H9 (cell line): ENCODE data around the gene DUSP11. TPM values are rescaled to one million over a fixed set of nuclear protein-coding genes. Genes with fewer than 3 reads are reported as not detected.

ENCODE experiments used
- DNase-seq: peaks from one replicate; pipeline ENCODE4 v3.0.0-alpha.2; 2017
- H2AFZ ChIP-seq: one replicate; pipeline ENCODE4 v1.6.1; 2013; ENCODE audit warnings: mild to moderate bottlenecking, low read length, control low read depth, moderate library complexity
- H2AK5ac ChIP-seq: 2 replicates; pipeline ENCODE4 v1.6.1; 2013; ENCODE audit warnings: low read length, control low read depth, mixed read lengths; ENCODE audit not compliant: insufficient read length
- H2BK120ac ChIP-seq: one replicate; pipeline ENCODE4 v1.6.1; 2013; ENCODE audit warnings: low read depth, mild to moderate bottlenecking, low read length, control low read depth, inconsistent platforms; ENCODE audit not compliant: poor library complexity, severe bottlenecking
- H2BK12ac ChIP-seq: 2 replicates; pipeline ENCODE4 v1.6.1; 2013; ENCODE audit warnings: low read length, control low read depth, mixed read lengths, low read depth; ENCODE audit not compliant: insufficient read length
- H2BK15ac ChIP-seq: 2 replicates; pipeline ENCODE4 v1.6.1; 2013; ENCODE audit warnings: low read depth, low read length, control low read depth
- H2BK20ac ChIP-seq: one replicate; pipeline ENCODE4 v1.6.1; 2013; ENCODE audit warnings: low read depth, mild to moderate bottlenecking, low read length, control low read depth, inconsistent platforms; ENCODE audit not compliant: poor library complexity, severe bottlenecking
- H2BK5ac ChIP-seq: 2 replicates; pipeline ENCODE4 v1.6.1; 2013; ENCODE audit warnings: low read length, control low read depth, mixed read lengths; ENCODE audit not compliant: insufficient read length
- H3K14ac ChIP-seq: 2 replicates; pipeline ENCODE4 v1.6.1; 2013; ENCODE audit warnings: low read length, control low read depth; ENCODE audit not compliant: insufficient read depth
- H3K18ac ChIP-seq: 2 replicates; pipeline ENCODE4 v1.6.1; 2013; ENCODE audit warnings: low read depth, mild to moderate bottlenecking, mixed read lengths, low read length, control low read depth; ENCODE audit not compliant: insufficient read length
- H3K23ac ChIP-seq: 2 replicates; pipeline ENCODE4 v1.6.1; 2013; ENCODE audit warnings: low read length, control low read depth, mixed read lengths, low read depth; ENCODE audit not compliant: insufficient read length
- H3K23me2 ChIP-seq: 2 replicates; pipeline ENCODE4 v1.6.1; 2013; ENCODE audit warnings: low read depth, mild to moderate bottlenecking, mixed read lengths, low read length, control low read depth; ENCODE audit not compliant: insufficient read length, poor library complexity, severe bottlenecking
- H3K27ac ChIP-seq: 2 replicates; pipeline ENCODE4 v1.5.1; 2013; ENCODE audit warnings: low read length, control low read depth, mixed read lengths, low read depth; ENCODE audit not compliant: insufficient read length
- H3K27me3 ChIP-seq: 2 replicates; pipeline ENCODE4 v1.6.1; 2013; ENCODE audit warnings: low read length, control low read depth, inconsistent platforms; ENCODE audit not compliant: insufficient read depth
- H3K4ac ChIP-seq: 2 replicates; pipeline ENCODE4 v1.6.1; 2013; ENCODE audit warnings: low read depth, mild to moderate bottlenecking, control low read depth, inconsistent platforms, low read length, moderate library complexity
- H3K4me1 ChIP-seq: 2 replicates; pipeline ENCODE4 v1.6.1; 2013; ENCODE audit warnings: low read length, control low read depth, inconsistent platforms; ENCODE audit not compliant: insufficient read depth
- H3K4me2 ChIP-seq: 2 replicates; pipeline ENCODE4 v1.6.1; 2013; ENCODE audit warnings: low read length, control low read depth, mixed read lengths; ENCODE audit not compliant: insufficient read length, insufficient read depth
- H3K56ac ChIP-seq: 2 replicates; pipeline ENCODE4 v1.6.1; 2013; ENCODE audit warnings: low read depth, mild to moderate bottlenecking, mixed read lengths, low read length, control low read depth; ENCODE audit not compliant: insufficient read length
- H3K79me1 ChIP-seq: 2 replicates; pipeline ENCODE4 v1.6.1; 2013; ENCODE audit warnings: low read depth, mild to moderate bottlenecking, moderate library complexity, low read length, control low read depth, inconsistent platforms; ENCODE audit not compliant: insufficient read depth, poor library complexity, severe bottlenecking
- H3K79me2 ChIP-seq: 2 replicates; pipeline ENCODE4 v1.6.1; 2013; ENCODE audit warnings: low read length, control low read depth, inconsistent platforms; ENCODE audit not compliant: insufficient read depth
- H3K9ac ChIP-seq: 2 replicates; pipeline ENCODE4 v1.6.1; 2013; ENCODE audit warnings: low read length, control low read depth, mixed read lengths; ENCODE audit not compliant: insufficient read length; ENCODE audit errors: extremely low read depth
- H3K9me3 ChIP-seq: one replicate; pipeline ENCODE4 v1.6.1; 2013; ENCODE audit warnings: low read depth, low read length, inconsistent platforms; ENCODE audit not compliant: control insufficient read depth
- H3T11ph ChIP-seq: one replicate; pipeline ENCODE4 v1.6.1; 2013; ENCODE audit warnings: mild to moderate bottlenecking, low read length, control low read depth, inconsistent platforms
- H4K20me1 ChIP-seq: one replicate; pipeline ENCODE4 v1.6.1; 2013; ENCODE audit not compliant: control insufficient read depth, insufficient read length, insufficient read depth
- H4K5ac ChIP-seq: 2 replicates; pipeline ENCODE4 v1.6.1; 2013; ENCODE audit warnings: low read depth, mild to moderate bottlenecking, mixed read lengths, low read length, control low read depth; ENCODE audit not compliant: insufficient read length
- H4K8ac ChIP-seq: replicated peaks from 2 replicates; pipeline ENCODE4 v1.6.1; 2013; ENCODE audit warnings: low read length, control low read depth, mixed read lengths, low read depth; ENCODE audit not compliant: insufficient read length
- H4K91ac ChIP-seq: 2 replicates; pipeline ENCODE4 v1.6.1; 2013; ENCODE audit warnings: low read depth, mild to moderate bottlenecking, moderate library complexity, mixed read lengths, low read length, control low read depth; ENCODE audit not compliant: insufficient read length
- H3K27ac Mint-ChIP-seq, 3 experiments: 2 replicates in 2 of 3; 3 replicates in 1 of 3; pipeline ENCODE4 v1.8.0; 2020 to 2021; ENCODE audit warnings: mixed read lengths in 3 of 3, mild to moderate bottlenecking in 1 of 3, moderate library complexity in 1 of 3
- H3K27me3 Mint-ChIP-seq: 2 replicates; pipeline ENCODE4 v1.8.0; 2021; ENCODE audit warnings: low read depth, mild to moderate bottlenecking, moderate library complexity, mixed read lengths
- H3K36me3 Mint-ChIP-seq, 3 experiments: 2 replicates in 2 of 3; 3 replicates in 1 of 3; pipeline ENCODE4 v1.8.0; 2020 to 2021; ENCODE audit warnings: low read depth in 3 of 3, mixed read lengths in 3 of 3; ENCODE audit not compliant: insufficient read depth in 1 of 3
- H3K4me1 Mint-ChIP-seq, 2 experiments: 2 replicates each; pipeline ENCODE4 v1.8.0; 2020; ENCODE audit warnings: mixed read lengths in 2 of 2
- H3K4me3 Mint-ChIP-seq, 2 experiments: 2 replicates in 1 of 2; 3 replicates in 1 of 2; pipeline ENCODE4 v1.8.0; 2020 to 2021; ENCODE audit warnings: mild to moderate bottlenecking in 2 of 2, mixed read lengths in 2 of 2, moderate library complexity in 1 of 2
- H3K9me3 Mint-ChIP-seq, 2 experiments: 2 replicates in 1 of 2; 3 replicates in 1 of 2; pipeline ENCODE4 v1.8.0; 2020; ENCODE audit warnings: mild to moderate bottlenecking in 2 of 2, mixed read lengths in 2 of 2, moderate library complexity in 1 of 2
- CTCF ChIP-seq: fragments of 200-600 bp; sonication (generic); conservative IDR thresholded peaks from 3 replicates; pipeline ENCODE4 v1.8.0; 2021; ENCODE audit warnings: antibody characterized with exemption, mild to moderate bottlenecking
- WGBS: extraction: QIAGEN DNeasy Blood & Tissue Kit; methylation state at CpG from one replicate; pipeline ENCODE4 v1.1.7; 2013; ENCODE audit warnings: missing lambda C conversion rate, low lambda C conversion rate, mixed read lengths; ENCODE audit not compliant: insufficient read length; ENCODE audit errors: extremely low coverage; 5-methylcytosine and 5-hydroxymethylcytosine counted together
- total RNA-seq: library from RNA; stranded (reverse); gene quantifications from 2 replicates; pipeline ENCODE4 v1.2.1, GENCODE V29; 2021

DUSP11 gene
- total RNA-seq, 1 experiment from 2014 or later = 21.4 TPM

- Mint-ChIP-seq H3K27ac (no peak overlapping the region), H3K27me3 (no peaks in the 10 kb centered on the region), H3K36me3 (peaks cover 22 to 76% (median 68%) of the 10 kb centered on the region in 3 experiments; a peak in 6 of 7 replicates), H3K4me3 (no peak overlapping the region), H3K4me1 (no peaks in the 10 kb centered on the region), H3K9me3 (no peaks in the 10 kb centered on the region)
- no peak overlapping the region for H2BK12ac ChIP-seq
- H3K9ac ChIP-seq = no peak overlapping the region
- no peak overlapping the region for H4K8ac ChIP-seq
- no peak overlapping the region for H2BK5ac ChIP-seq
- H3K56ac ChIP-seq = no peak overlapping the region
- H2BK15ac ChIP-seq = no peak overlapping the region
- no peak overlapping the region for H3K18ac ChIP-seq
- no peaks in the 10 kb centered on the region for H3K4me1 ChIP-seq
- no peak overlapping the region for H2BK120ac ChIP-seq
- no peak overlapping the region for H3K27ac ChIP-seq
- no peaks in the 10 kb centered on the region for H3K9me3 ChIP-seq
- H3K79me2 ChIP-seq = no peaks in the 10 kb centered on the region; the same call in 1 of the 2 replicates
- H3T11ph ChIP-seq = no peak overlapping the region
- DNase-seq = no peak
- no peak overlapping the region for H3K4me2 ChIP-seq
- no peak overlapping the region for H4K91ac ChIP-seq
- H2AFZ ChIP-seq = no peak overlapping the region
- H3K27me3 ChIP-seq = no peaks in the 10 kb centered on the region
- H2BK20ac ChIP-seq = no peak overlapping the region
- H4K5ac ChIP-seq = no peak overlapping the region
- TF ChIP-seq CTCF = no peak
- H3K23ac ChIP-seq = no peak overlapping the region
- no peak overlapping the region for H3K4ac ChIP-seq
- no peaks in the 10 kb centered on the region for H3K79me1 ChIP-seq
- H3K14ac ChIP-seq = no peak overlapping the region
- H2AK5ac ChIP-seq = no peak overlapping the region
- no peaks in the 10 kb centered on the region for H4K20me1 ChIP-seq
- no peaks in the 10 kb centered on the region for H3K23me2 ChIP-seq
- no CpG with 5 or more reads among the region's 3 CpGs for WGBS
Measured at GRCh38 chr2:73770725-73771124, 9.2 kb downstream of the DUSP11 start.
